RWPE2 (cell line): ENCODE measurements around the gene TAMALIN.

Experiments
- ATAC-seq: fragments of 200-7000 bp; cut with Tn5 transposase; 3 replicates; pipeline ENCODE4 v1.9.1; 2021; ENCODE audit warnings: low read depth
- DNase-seq: peaks from one replicate; pipeline ENCODE4 v3.0.0-alpha.2; 2020; ENCODE audit warnings: low spot score
- H3K27ac ChIP-seq: fragments of 450-650 bp; 2 replicates; pipeline ENCODE4 v1.5.1; 2017; ENCODE audit warnings: mild to moderate bottlenecking; ENCODE audit not compliant: poor library complexity, severe bottlenecking
- H3K27me3 ChIP-seq: fragments of 250-450 bp; sonication (Bioruptor Pico); 2 replicates; pipeline ENCODE4 v1.5.1; 2021; ENCODE audit warnings: mild to moderate bottlenecking, moderate library complexity; ENCODE audit not compliant: insufficient read depth, poor library complexity, severe bottlenecking
- H3K36me3 ChIP-seq: fragments of 250-450 bp; sonication (Bioruptor Pico); 2 replicates; pipeline ENCODE4 v1.5.1; 2020; ENCODE audit warnings: low read depth, mild to moderate bottlenecking, moderate library complexity
- H3K4me1 ChIP-seq: fragments of 250-450 bp; sonication (Bioruptor Pico); 2 replicates; pipeline ENCODE4 v1.5.1; 2021; ENCODE audit warnings: mild to moderate bottlenecking, moderate library complexity; ENCODE audit not compliant: insufficient read depth, poor library complexity, severe bottlenecking
- H3K4me3 ChIP-seq: fragments of 250-450 bp; sonication (Bioruptor Pico); 2 replicates; pipeline ENCODE4 v1.5.1; 2021; ENCODE audit warnings: mild to moderate bottlenecking, moderate library complexity; ENCODE audit not compliant: severe bottlenecking
- H3K9me3 ChIP-seq: fragments of 250-450 bp; sonication (Bioruptor Pico); 2 replicates; pipeline ENCODE4 v1.5.1; 2021; ENCODE audit warnings: mild to moderate bottlenecking, moderate library complexity; ENCODE audit not compliant: severe bottlenecking
- CTCF ChIP-seq: fragments of 450-650 bp; IDR thresholded peaks from one replicate; pipeline ENCODE4 v1.5.1; 2017; ENCODE audit warnings: mild to moderate bottlenecking, moderate library complexity; ENCODE audit not compliant: poor library complexity, severe bottlenecking

TAMALIN gene

GRCh38 chr12:52007158-52007921 is 594 bp downstream of the TAMALIN start:
- Histone ChIP-seq H3K27ac (no peak overlapping the region), H3K36me3 (no peaks in the 10 kb centered on the region), H3K4me3 (peak overlapping the region; percentile 30), H3K4me1 (no peaks in the 10 kb centered on the region), H3K27me3 (peaks cover 28% of the 10 kb centered on the region), H3K9me3 (no peaks in the 10 kb centered on the region)
- DNase-seq = no peak
- ATAC-seq = peak; percentile 10; the same call in 2 of the 3 replicates
- no peak for TF ChIP-seq CTCF

- no peak overlapping the region for H3K4me3 ChIP-seq
- ATAC-seq = no peak
- H3K27me3 ChIP-seq = peaks cover 28% of the 10 kb centered on the region
Observed at GRCh38 chr12:52007982-52008510, 1.3 kb downstream of the TAMALIN start.

GRCh38 chr12:52009081-52009751 is 2.5 kb downstream of the TAMALIN start:
- DNase-seq = no peak
- H3K4me3 ChIP-seq = no peak overlapping the region
- no peak overlapping the region for H3K27ac ChIP-seq
- no peaks in the 10 kb centered on the region for H3K36me3 ChIP-seq
- ATAC-seq = no peak
- no peak for TF ChIP-seq CTCF
- H3K27me3 ChIP-seq = peaks cover 28% of the 10 kb centered on the region
- H3K4me1 ChIP-seq = no peaks in the 10 kb centered on the region
- no peaks in the 10 kb centered on the region for H3K9me3 ChIP-seq

More at GRCh38 chr12:52007982-52008510, 1.3 kb downstream of the TAMALIN start:
- no peak for TF ChIP-seq CTCF
- no peak for DNase-seq
- Histone ChIP-seq H3K36me3 (no peaks in the 10 kb centered on the region), H3K9me3 (no peaks in the 10 kb centered on the region), H3K4me1 (no peaks in the 10 kb centered on the region), H3K27ac (no peak overlapping the region)

- no peak overlapping the region for H3K27ac ChIP-seq
- ATAC-seq (0 out of 3 replicates have a peak, but pooled peaks have one; percentile 11), DNase-seq (no peak)
- no peak overlapping the region for H3K4me3 ChIP-seq
- H3K9me3 ChIP-seq = no peaks in the 10 kb centered on the region
- H3K36me3 ChIP-seq = no peaks in the 10 kb centered on the region
- no peaks in the 10 kb centered on the region for H3K4me1 ChIP-seq
- H3K27me3 ChIP-seq = peaks cover 28% of the 10 kb centered on the region
- no peak for TF ChIP-seq CTCF
Observed at GRCh38 chr12:52010152-52010622, 3.4 kb downstream of the TAMALIN start.
